GM18499 (cell line): Measurements from ENCODE around the gene ATF6.
"Not testable (repeated sequence)": the region's sequence is repeated elsewhere in the genome, so short reads cannot be mapped to it uniquely, and the experiment has no call there.

ENCODE experiments used
- ATAC-seq: cut with Tn5 transposase; IDR thresholded peaks from one replicate; pipeline ENCODE4 v1.9.1; 2021; ENCODE audit warnings: moderate number of reproducible peaks; ENCODE audit not compliant: insufficient read depth, unreplicated experiment

The ATF6 gene

GRCh38 chr1:161824618-161825017, 58.5 kb downstream of the ATF6 start:
- no peak for ATAC-seq

- ATAC-seq: no peak
Measured at GRCh38 chr1:161825831-161826230, 59.7 kb downstream of the ATF6 start.

GRCh38 chr1:161826478-161826877, 60.4 kb downstream of the ATF6 start:
- no peak for ATAC-seq

GRCh38 chr1:161827786-161828185, 61.7 kb downstream of the ATF6 start:
- no peak for ATAC-seq

- not testable (repeated sequence) for ATAC-seq
Measured at GRCh38 chr1:161832299-161832907, 66.3 kb downstream of the ATF6 start.

- no peak for ATAC-seq
Measured at GRCh38 chr1:161834967-161835550, 68.9 kb downstream of the ATF6 start.

- ATAC-seq: no peak
Measured at GRCh38 chr1:161836018-161836417, 69.9 kb downstream of the ATF6 start.

GRCh38 chr1:161838362-161838761, 72.2 kb downstream of the ATF6 start:
- no peak for ATAC-seq

GRCh38 chr1:161838885-161839284, 72.8 kb downstream of the ATF6 start:
- ATAC-seq: no peak

GRCh38 chr1:161839591-161839990, 73.5 kb downstream of the ATF6 start:
- no peak for ATAC-seq

- ATAC-seq: no peak
Measured at GRCh38 chr1:161840363-161840762, 74.2 kb downstream of the ATF6 start.

- no peak for ATAC-seq
Measured at GRCh38 chr1:161843156-161843555, 77.0 kb downstream of the ATF6 start.

GRCh38 chr1:161844696-161845095, 78.6 kb downstream of the ATF6 start:
- ATAC-seq: no peak

GRCh38 chr1:161848676-161849075, 82.6 kb downstream of the ATF6 start:
- ATAC-seq: no peak

GRCh38 chr1:161849518-161849917, 83.4 kb downstream of the ATF6 start:
- no peak for ATAC-seq

- no peak for ATAC-seq
Measured at GRCh38 chr1:161855260-161855659, 89.1 kb downstream of the ATF6 start.

GRCh38 chr1:161858271-161858670, 92.2 kb downstream of the ATF6 start:
- no peak for ATAC-seq

- no peak for ATAC-seq
Measured at GRCh38 chr1:161863549-161863948, 97.4 kb downstream of the ATF6 start.

- no peak for ATAC-seq
Measured at GRCh38 chr1:161864577-161864976, 98.5 kb downstream of the ATF6 start.

- no peak for ATAC-seq
Measured at GRCh38 chr1:161866241-161866640, 100.1 kb downstream of the ATF6 start.

- no peak for ATAC-seq
Measured at GRCh38 chr1:161868832-161869231, 102.7 kb downstream of the ATF6 start.

GRCh38 chr1:161869291-161869690, 103.2 kb downstream of the ATF6 start:
- ATAC-seq: no peak
